Measurements from ENCODE around the gene CHCHD4. TPM values are rescaled to one million over a fixed set of nuclear protein-coding genes. Genes with fewer than 3 reads are reported as not detected.

CHCHD4 gene
- total RNA-seq, 1 donor from 2014 or later: 7.3 TPM

- TF ChIP-seq CTCF (IDR thresholded peaks at IDR 0.05; ENCODE audit: unreplicated experiment): no peak
- Mint-ChIP-seq H3K4me1 (peaks cover 25% of the 10 kb centered on the region), H3K36me3 (peaks cover 24% of the 10 kb centered on the region), H3K9me3 (no peaks in the 10 kb centered on the region), H3K27ac (peak overlapping the region; percentile 99), H3K4me3 (no peak overlapping the region), H3K27me3 (ENCODE audit: low read depth) (no peaks in the 10 kb centered on the region)
- DNase-seq (ENCODE audit: low spot score in 2 of 2, unreplicated experiment in 2 of 2): peak in 1 of 2 experiments; percentile 31
These were observed 21.2 kb upstream of the CHCHD4 start for GRCh38 chr3:14145670-14146380.

GRCh38 chr3:14145236-14145635 is 20.6 kb upstream of the CHCHD4 start:
- H3K4me1 Mint-ChIP-seq: peaks cover 25% of the 10 kb centered on the region
- no peak overlapping the region for H3K4me3 Mint-ChIP-seq
- peak in 1 of 2 experiments; percentile 29 for DNase-seq (ENCODE audit: low spot score in 2 of 2, unreplicated experiment in 2 of 2)
- H3K36me3 Mint-ChIP-seq: peaks cover 24% of the 10 kb centered on the region
- TF ChIP-seq CTCF (IDR thresholded peaks at IDR 0.05; ENCODE audit: unreplicated experiment): no peak
- H3K27ac Mint-ChIP-seq: peak overlapping the region; percentile 99
- no peaks in the 10 kb centered on the region for H3K9me3 Mint-ChIP-seq
- H3K27me3 Mint-ChIP-seq (ENCODE audit: low read depth): no peaks in the 10 kb centered on the region

GRCh38 chr3:14144423-14145075 is 19.9 kb upstream of the CHCHD4 start:
- peaks cover 25% of the 10 kb centered on the region for H3K36me3 Mint-ChIP-seq
- no peak for DNase-seq (ENCODE audit: low spot score in 2 of 2, unreplicated experiment in 2 of 2)
- H3K27me3 Mint-ChIP-seq (ENCODE audit: low read depth): no peaks in the 10 kb centered on the region

GRCh38 chr3:14143271-14144225 is 18.9 kb upstream of the CHCHD4 start:
- H3K9me3 Mint-ChIP-seq: no peaks in the 10 kb centered on the region
- H3K27me3 Mint-ChIP-seq (ENCODE audit: low read depth): no peaks in the 10 kb centered on the region
- no peak for DNase-seq (ENCODE audit: low spot score in 2 of 2, unreplicated experiment in 2 of 2)
- H3K27ac Mint-ChIP-seq: peak overlapping the region; percentile 99
- no peak overlapping the region for H3K4me3 Mint-ChIP-seq
- peaks cover 27% of the 10 kb centered on the region for H3K36me3 Mint-ChIP-seq
- no peak for TF ChIP-seq CTCF (IDR thresholded peaks at IDR 0.05; ENCODE audit: unreplicated experiment)
- H3K4me1 Mint-ChIP-seq: peaks cover 25% of the 10 kb centered on the region

More at GRCh38 chr3:14144423-14145075, 19.9 kb upstream of the CHCHD4 start:
- no peak for TF ChIP-seq CTCF (IDR thresholded peaks at IDR 0.05; ENCODE audit: unreplicated experiment)
- no peak overlapping the region for H3K4me3 Mint-ChIP-seq
- H3K9me3 Mint-ChIP-seq: no peaks in the 10 kb centered on the region
- peaks cover 25% of the 10 kb centered on the region for H3K4me1 Mint-ChIP-seq
- H3K27ac Mint-ChIP-seq: peak overlapping the region; percentile 99

- H3K4me1 Mint-ChIP-seq: peaks cover 25% of the 10 kb centered on the region
- H3K27me3 Mint-ChIP-seq (ENCODE audit: low read depth): no peaks in the 10 kb centered on the region
- no peak for DNase-seq (ENCODE audit: low spot score in 2 of 2, unreplicated experiment in 2 of 2)
- H3K9me3 Mint-ChIP-seq: no peaks in the 10 kb centered on the region
- peak overlapping the region; percentile 87 for H3K27ac Mint-ChIP-seq
- peaks cover 23% of the 10 kb centered on the region for H3K36me3 Mint-ChIP-seq
- no peak overlapping the region for H3K4me3 Mint-ChIP-seq
- TF ChIP-seq CTCF (IDR thresholded peaks at IDR 0.05; ENCODE audit: unreplicated experiment): no peak
These were observed 18.0 kb upstream of the CHCHD4 start for GRCh38 chr3:14142567-14143270.
